Upper lobe of right lung (tissue), 1 donor: Measurements from ENCODE around the gene NCR3LG1. TPM values are rescaled to one million over a fixed set of nuclear protein-coding genes. Genes with fewer than 3 reads are reported as not detected.
A peak's percentile ranks its signal among the peaks of the same experiment; 100 is the strongest.

Experiments
- ATAC-seq: fragments of 200-7000 bp; cut with Tn5 transposase; one replicate; pipeline ENCODE4 v1.9.1; 2020; ENCODE audit warnings: mild to moderate bottlenecking, moderate library complexity
- DNase-seq: peaks from one replicate; pipeline ENCODE4 v3.0.0-alpha.2; 2020
- H3K27ac ChIP-seq: fragments of 200-600 bp; one replicate; pipeline ENCODE4 v1.8.0; 2022
- H3K27me3 ChIP-seq: fragments of 200-600 bp; one replicate; pipeline ENCODE4 v1.8.0; 2022; ENCODE audit warnings: mild to moderate bottlenecking
- H3K36me3 ChIP-seq: fragments of 200-600 bp; one replicate; pipeline ENCODE4 v1.8.0; 2022
- H3K4me1 ChIP-seq: fragments of 200-600 bp; one replicate; pipeline ENCODE4 v1.8.0; 2022
- H3K4me3 ChIP-seq: fragments of 200-600 bp; one replicate; pipeline ENCODE4 v1.8.0; 2022; ENCODE audit warnings: mild to moderate bottlenecking
- H3K9me3 ChIP-seq: fragments of 200-600 bp; one replicate; pipeline ENCODE4 v1.8.0; 2022
- CTCF ChIP-seq: fragments of 200-600 bp; IDR thresholded peaks from one replicate; pipeline ENCODE4 v1.8.0; 2022; ENCODE audit warnings: antibody characterized with exemption
- intact Hi-C: fragments of 100-400 bp; cut with DNase I; formaldehyde crosslinking; loops from one replicate; pipeline ENCODE4 v1.11.0; 2022
- total RNA-seq: library from RNA; stranded (reverse); fragmentation: NEBNext Ultra II Directional; extraction: Animal tissue kit (Norgen Biotek cat#: 25700); gene quantifications from one replicate; pipeline ENCODE4 v1.2.1, GENCODE V29; 2021
- donor health status: DM: no; HTN: yes; CAD: no; lungs with severe emphysema.

The NCR3LG1 gene
- total RNA-seq, 1 donor from 2014 or later, result 5.6 TPM

DNA sequence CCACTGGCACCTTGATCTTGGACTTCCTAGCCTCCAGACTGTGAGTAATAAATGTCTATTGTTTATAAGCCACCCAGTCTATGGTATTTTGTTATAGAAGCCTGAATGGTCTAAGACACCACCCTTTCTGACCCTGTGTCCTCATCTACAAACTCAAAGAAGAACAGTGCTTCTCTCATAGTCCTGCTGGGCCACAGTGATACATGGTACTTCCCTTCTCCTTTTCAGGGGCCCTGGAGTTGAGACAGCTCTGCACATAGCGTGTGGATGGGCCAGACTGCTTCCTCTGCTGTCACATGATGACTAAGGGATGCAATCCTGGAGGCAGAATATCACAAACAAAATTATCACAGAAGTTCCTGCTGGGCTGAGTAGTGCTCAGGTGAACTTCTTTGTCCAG, 31.9 kb downstream of the NCR3LG1 start:
- Histone ChIP-seq H3K4me1 (peaks cover 3% of the 10 kb centered on the region), H3K27me3 (peaks cover 10% of the 10 kb centered on the region), H3K4me3 (no peak overlapping the region), H3K27ac (no peak overlapping the region), H3K9me3 (no peaks in the 10 kb centered on the region), H3K36me3 (no peaks in the 10 kb centered on the region)
- intact Hi-C loops, result no loop called here
- DNase-seq (no peak), ATAC-seq (peak; percentile 34)
- TF ChIP-seq CTCF, result no peak

DNA sequence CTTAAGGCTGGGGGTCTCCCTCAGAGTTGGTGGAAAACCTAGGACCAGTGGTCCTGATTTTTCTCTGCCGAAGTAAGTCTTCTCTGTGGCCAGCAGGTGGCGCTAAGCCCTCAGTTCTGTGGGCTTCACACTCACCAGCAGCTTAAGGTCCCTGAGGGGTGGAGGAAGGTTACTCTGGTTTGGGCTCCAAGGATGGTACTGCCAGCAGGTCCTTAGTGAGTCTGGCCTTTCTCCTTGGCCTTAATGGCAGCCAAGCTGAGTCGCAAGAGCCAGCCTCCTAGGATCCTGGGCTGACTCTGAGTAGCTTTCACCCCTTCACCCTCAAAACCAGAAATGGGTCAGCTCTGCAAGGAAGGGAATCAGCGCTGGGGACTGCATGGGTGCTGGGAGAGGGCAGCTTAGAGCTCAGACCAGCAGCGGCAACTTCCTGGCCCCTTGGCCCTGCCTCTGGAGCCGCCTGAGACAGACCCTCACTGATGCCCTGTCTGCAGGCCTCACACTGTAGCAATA, 32.5 kb downstream of the NCR3LG1 start:
- ATAC-seq (peak; percentile 68), DNase-seq (peak; percentile 89)
- TF ChIP-seq CTCF, result peak; percentile 93

GRCh38 chr11:17385492-17385891, 33.9 kb downstream of the NCR3LG1 start:
- intact Hi-C loops, result loop anchor here (2.0 kb wide), 1 partner anchor 119 kb away; no protein-coding TSS in a partner anchor
- ATAC-seq, result no peak
- Histone ChIP-seq H3K27ac (no peak overlapping the region), H3K4me1 (peaks cover 3% of the 10 kb centered on the region), H3K36me3 (no peaks in the 10 kb centered on the region), H3K9me3 (no peaks in the 10 kb centered on the region), H3K27me3 (peaks cover 10% of the 10 kb centered on the region), H3K4me3 (no peak overlapping the region)
- no peak for TF ChIP-seq CTCF
- no peak for DNase-seq

More for the DNA sequence above, 32.5 kb downstream of the NCR3LG1 start:
- no peak overlapping the region for H3K27ac ChIP-seq
- H3K9me3 ChIP-seq, result no peaks in the 10 kb centered on the region
- H3K27me3 ChIP-seq, result peaks cover 10% of the 10 kb centered on the region
- peaks cover 3% of the 10 kb centered on the region for H3K4me1 ChIP-seq
- no peak overlapping the region for H3K4me3 ChIP-seq
- H3K36me3 ChIP-seq, result no peaks in the 10 kb centered on the region
- intact Hi-C loops, result loop anchor here (2.0 kb wide), 1 partner anchor 121 kb away; no protein-coding TSS in a partner anchor

GRCh38 chr11:17385926-17386325, 34.3 kb downstream of the NCR3LG1 start:
- Histone ChIP-seq H3K4me1 (peaks cover 3% of the 10 kb centered on the region), H3K27ac (no peak overlapping the region), H3K27me3 (peaks cover 10% of the 10 kb centered on the region), H3K9me3 (no peaks in the 10 kb centered on the region), H3K4me3 (no peak overlapping the region), H3K36me3 (no peaks in the 10 kb centered on the region)
- ATAC-seq, result no peak
- intact Hi-C loops, result loop anchor here (2.0 kb wide), 1 partner anchor 119 kb away; no protein-coding TSS in a partner anchor
- DNase-seq, result no peak
- TF ChIP-seq CTCF, result no peak

- H3K27me3 ChIP-seq, result peaks cover 10% of the 10 kb centered on the region
- H3K4me1 ChIP-seq, result peaks cover 3% of the 10 kb centered on the region
- H3K36me3 ChIP-seq, result no peaks in the 10 kb centered on the region
- H3K4me3 ChIP-seq, result no peak overlapping the region
- H3K9me3 ChIP-seq, result no peaks in the 10 kb centered on the region
- TF ChIP-seq CTCF, result peak; percentile 61
- no peak overlapping the region for H3K27ac ChIP-seq
- intact Hi-C loops, result no loop called here
- peak; percentile 75 for ATAC-seq
- no peak for DNase-seq
Measured at GRCh38 chr11:17386331-17387084, 34.9 kb downstream of the NCR3LG1 start.
